ENCODE data around the gene PCDHA7. TPM values are rescaled to one million over a fixed set of nuclear protein-coding genes. Genes with fewer than 3 reads are reported as not detected.
"Not testable (repeated sequence)": the region's sequence is repeated elsewhere in the genome, so short reads cannot be mapped to it uniquely, and the experiment has no call there.

The PCDHA7 gene
- total RNA-seq, 1 donor from 2014 or later: 2.5 TPM

- no peak for TF ChIP-seq CTCF (conservative IDR thresholded peaks at IDR 0.05)
- Mint-ChIP-seq H3K27me3 (no peaks in the 10 kb centered on the region), H3K36me3 (peaks cover 16% of the 10 kb centered on the region), H3K4me1 (ENCODE audit: unreplicated experiment) (no peaks in the 10 kb centered on the region), H3K9me3 (peaks cover 4% of the 10 kb centered on the region), H3K27ac (no peak overlapping the region), H3K4me3 (no peak overlapping the region)
- DNase-seq (ENCODE audit: extremely low spot score, unreplicated experiment): no peak
These were observed 11.8 kb upstream of the PCDHA7 start for GRCh38 chr5:140822281-140822629.

GRCh38 chr5:140822969-140823368, 11.1 kb upstream of the PCDHA7 start:
- H3K9me3 Mint-ChIP-seq; H3K27ac Mint-ChIP-seq; H3K4me1 Mint-ChIP-seq (ENCODE audit: unreplicated experiment); H3K27me3 Mint-ChIP-seq; H3K4me3 Mint-ChIP-seq; DNase-seq (ENCODE audit: extremely low spot score, unreplicated experiment): not testable (repeated sequence)
- peaks cover 16% of the 10 kb centered on the region for H3K36me3 Mint-ChIP-seq

- Mint-ChIP-seq H3K4me1 (ENCODE audit: unreplicated experiment) (peaks cover 2% of the 10 kb centered on the region), H3K36me3 (peaks cover 18% of the 10 kb centered on the region), H3K27ac (no peak overlapping the region), H3K9me3 (peaks cover 3% of the 10 kb centered on the region), H3K27me3 (no peaks in the 10 kb centered on the region), H3K4me3 (no peak overlapping the region)
- no peak for TF ChIP-seq CTCF (conservative IDR thresholded peaks at IDR 0.05)
- no peak for DNase-seq (ENCODE audit: extremely low spot score, unreplicated experiment)
These were observed 10.6 kb upstream of the PCDHA7 start for GRCh38 chr5:140823475-140823874.

GRCh38 chr5:140827704-140828361, 6.2 kb upstream of the PCDHA7 start, which contains the start of gene PCDHA6:
PCDHA6 (plus strand) TSS chr5:140827960; CDS start chr5:140828092, 132 bp downstream.
- peak; percentile 77 for TF ChIP-seq CTCF (conservative IDR thresholded peaks at IDR 0.05)
- H3K27me3 Mint-ChIP-seq: no peaks in the 10 kb centered on the region
- H3K4me1 Mint-ChIP-seq (ENCODE audit: unreplicated experiment): peaks cover 4% of the 10 kb centered on the region
- peaks cover 11% of the 10 kb centered on the region for H3K9me3 Mint-ChIP-seq
- H3K4me3 Mint-ChIP-seq: peak within 1 kb of the TSS; percentile 92
- H3K36me3 Mint-ChIP-seq: peaks cover 31% of the 10 kb centered on the region
- peak within 1 kb of the TSS; percentile 87 for H3K27ac Mint-ChIP-seq
- no peak for DNase-seq (ENCODE audit: extremely low spot score, unreplicated experiment)

- Mint-ChIP-seq H3K27me3 (no peaks in the 10 kb centered on the region), H3K4me1 (ENCODE audit: unreplicated experiment) (peaks cover 4% of the 10 kb centered on the region), H3K4me3 (peak overlapping the region; percentile 92), H3K36me3 (peaks cover 34% of the 10 kb centered on the region), H3K27ac (peak overlapping the region; percentile 87), H3K9me3 (peaks cover 14% of the 10 kb centered on the region)
- DNase-seq (ENCODE audit: extremely low spot score, unreplicated experiment): no peak
- peak; percentile 57 for TF ChIP-seq CTCF (conservative IDR thresholded peaks at IDR 0.05)
These were observed 5.7 kb upstream of the PCDHA7 start for GRCh38 chr5:140828362-140828737.

- H3K27ac Mint-ChIP-seq; H3K27me3 Mint-ChIP-seq; H3K4me1 Mint-ChIP-seq (ENCODE audit: unreplicated experiment); H3K4me3 Mint-ChIP-seq; DNase-seq (ENCODE audit: extremely low spot score, unreplicated experiment): not testable (repeated sequence)
- H3K36me3 Mint-ChIP-seq: peaks cover 45% of the 10 kb centered on the region
- H3K9me3 Mint-ChIP-seq: peaks cover 14% of the 10 kb centered on the region
These were observed 4.3 kb upstream of the PCDHA7 start for GRCh38 chr5:140829511-140830501.

GRCh38 chr5:140834439-140835008, 455 bp downstream of the PCDHA7 start:
- H3K4me1 Mint-ChIP-seq (ENCODE audit: unreplicated experiment); H3K9me3 Mint-ChIP-seq; H3K27me3 Mint-ChIP-seq; DNase-seq (ENCODE audit: extremely low spot score, unreplicated experiment): not testable (repeated sequence)
- Mint-ChIP-seq H3K36me3 (peaks cover 35% of the 10 kb centered on the region), H3K27ac (peak overlapping the region; percentile 54), H3K4me3 (peak overlapping the region; percentile 86)
